Activated CD4-positive, alpha-beta T cell treated with anti-CD3 and anti-CD28 coated beads for 36 hours (primary cell): ENCODE data around the gene GFI1. TPM values are rescaled to one million over a fixed set of nuclear protein-coding genes. Genes with fewer than 3 reads are reported as not detected.

ENCODE experiments used
- ATAC-seq: fragments of 200-7000 bp; cut with Tn5 transposase; one replicate; pipeline ENCODE4 v1.10.0; 2021; ENCODE audit warnings: mild to moderate bottlenecking, moderate library complexity
- CTCF ChIA-PET: fragments of 350-600 bp; sonication (Branson Sonifier 250); formaldehyde crosslinking; loops from one replicate; lab custom pipeline; 2021; ENCODE audit warnings: antibody characterized with exemption; lab: Charles Lee
- POLR2A ChIA-PET: fragments of 350-600 bp; sonication (Branson Sonifier 250); formaldehyde crosslinking; loops from one replicate; lab custom pipeline; 2021; ENCODE audit warnings: antibody characterized with exemption, inconsistent platforms; lab: Charles Lee
- DNase-seq: peaks from one replicate; pipeline ENCODE4 v3.0.0-alpha.2; 2020
- H3K27ac Mint-ChIP-seq: one replicate; pipeline ENCODE4 v1.8.0; 2021; ENCODE audit warnings: mixed read lengths
- H3K27me3 Mint-ChIP-seq: one replicate; pipeline ENCODE4 v1.8.0; 2021; ENCODE audit warnings: mixed read lengths
- H3K36me3 Mint-ChIP-seq: one replicate; pipeline ENCODE4 v1.8.0; 2021; ENCODE audit warnings: low read depth, mixed read lengths
- H3K4me1 Mint-ChIP-seq: one replicate; pipeline ENCODE4 v1.8.0; 2021; ENCODE audit warnings: mixed read lengths
- H3K4me3 Mint-ChIP-seq: one replicate; pipeline ENCODE4 v1.8.0; 2021; ENCODE audit warnings: mild to moderate bottlenecking, moderate library complexity, mixed read lengths
- H3K9me3 Mint-ChIP-seq: one replicate; pipeline ENCODE4 v1.8.0; 2021; ENCODE audit warnings: low read depth, mixed read lengths
- intact Hi-C, 2 experiments: fragments of 100-400 bp; cut with DNase I in 1 of 2; cut with micrococcal nuclease in 1 of 2; formaldehyde crosslinking; loops; one replicate each; pipeline versions ENCODE4 v1.14.2 to v1.15.1; 2022 to 2024; cut with DNase I, micrococcal nuclease
- total RNA-seq, 2 experiments: library from RNA; stranded (reverse); gene quantifications; one replicate each; pipeline ENCODE4 v1.2.3, GENCODE V29; 2021

GFI1 gene
- total RNA-seq, 2 experiments from 2014 or later = 47.7 to 53.7 TPM

- intact Hi-C loops = loop anchor here in 1 of 2 experiments (2.0 kb wide), 1 partner anchor 14 kb away; no protein-coding TSS in a partner anchor
- Mint-ChIP-seq H3K4me1 (peaks cover 40% of the 10 kb centered on the region), H3K36me3 (peaks cover 21% of the 10 kb centered on the region), H3K4me3 (no peak overlapping the region), H3K27me3 (no peaks in the 10 kb centered on the region), H3K27ac (peak overlapping the region; percentile 60), H3K9me3 (no peaks in the 10 kb centered on the region)
- ATAC-seq (peak; percentile 31), DNase-seq (no peak)
- ChIA-PET POLR2A (no interaction called here), CTCF (interaction anchor here (0.6 to 1.1 kb wide), 3 partner anchors 15 to 936 kb away, joined by 3 to 5 read pairs (median 3); no protein-coding TSS in a partner anchor)
Measured at GRCh38 chr1:92505015-92505692, 18.4 kb upstream of the GFI1 start.

GRCh38 chr1:92504291-92505014, 17.7 kb upstream of the GFI1 start:
- ChIA-PET CTCF (interaction anchor here (0.6 to 0.9 kb wide), 3 partner anchors 19 to 935 kb away, joined by 3 read pairs; no protein-coding TSS in a partner anchor), POLR2A (interaction anchor here (0.7 kb wide), 1 partner anchor 11 kb away, joined by 3 read pairs; no protein-coding TSS in a partner anchor)
- H3K4me1 Mint-ChIP-seq = peaks cover 40% of the 10 kb centered on the region
- no peak overlapping the region for H3K4me3 Mint-ChIP-seq
- H3K36me3 Mint-ChIP-seq = peaks cover 15% of the 10 kb centered on the region
- H3K27me3 Mint-ChIP-seq = no peaks in the 10 kb centered on the region
- no peak for DNase-seq
- H3K9me3 Mint-ChIP-seq = no peaks in the 10 kb centered on the region
- intact Hi-C loops = loop anchor here (1.0 to 5.0 kb wide), 3 partner anchors 14 to 33 kb away; no protein-coding TSS in a partner anchor
- H3K27ac Mint-ChIP-seq = peak overlapping the region; percentile 60
- ATAC-seq = peak; percentile 38

- ChIA-PET CTCF (interaction anchor here (0.8 to 0.9 kb wide), 4 partner anchors 12 to 22 kb away, joined by 3 to 6 read pairs (median 3); no protein-coding TSS in a partner anchor), POLR2A (interaction anchor here (0.7 kb wide), 1 partner anchor 11 kb away, joined by 3 read pairs; no protein-coding TSS in a partner anchor)
- intact Hi-C loops = loop anchor here (1.0 to 5.0 kb wide), 4 partner anchors 15 to 33 kb away; partner anchors contain the start of gene GFI1 (in 1 of the 2)
- H3K9me3 Mint-ChIP-seq = no peaks in the 10 kb centered on the region
- no peaks in the 10 kb centered on the region for H3K27me3 Mint-ChIP-seq
- H3K4me1 Mint-ChIP-seq = peaks cover 40% of the 10 kb centered on the region
- H3K36me3 Mint-ChIP-seq = peaks cover 12% of the 10 kb centered on the region
- no peak overlapping the region for H3K4me3 Mint-ChIP-seq
- H3K27ac Mint-ChIP-seq = no peak overlapping the region
- ATAC-seq (no peak), DNase-seq (no peak)
Measured at GRCh38 chr1:92503926-92504285, 17.2 kb upstream of the GFI1 start.

GRCh38 chr1:92503043-92503925, 16.6 kb upstream of the GFI1 start:
- Mint-ChIP-seq H3K27ac (no peak overlapping the region), H3K4me3 (no peak overlapping the region), H3K27me3 (no peaks in the 10 kb centered on the region), H3K9me3 (no peaks in the 10 kb centered on the region), H3K36me3 (peaks cover 10% of the 10 kb centered on the region), H3K4me1 (peaks cover 40% of the 10 kb centered on the region)
- ChIA-PET POLR2A (interaction anchor here (0.7 kb wide), 1 partner anchor 12 kb away, joined by 3 read pairs; no protein-coding TSS in a partner anchor), CTCF (interaction anchor here (0.8 to 0.9 kb wide), 4 partner anchors 13 to 22 kb away, joined by 3 to 6 read pairs (median 3); no protein-coding TSS in a partner anchor)
- no peak for ATAC-seq
- no peak for DNase-seq
- intact Hi-C loops = loop anchor here in 1 of 2 experiments (2.0 to 5.0 kb wide), 2 partner anchors 16 to 34 kb away; partner anchors contain the start of gene GFI1

- Mint-ChIP-seq H3K36me3 (peaks cover 7% of the 10 kb centered on the region), H3K4me1 (peaks cover 40% of the 10 kb centered on the region), H3K4me3 (no peak overlapping the region), H3K27me3 (no peaks in the 10 kb centered on the region), H3K9me3 (no peaks in the 10 kb centered on the region), H3K27ac (peak overlapping the region; percentile 55)
- intact Hi-C loops = loop anchor here in 1 of 2 experiments (2.0 to 5.0 kb wide), 2 partner anchors 15 to 35 kb away; partner anchors contain the start of gene GFI1
- CTCF ChIA-PET = no interaction called here
- ATAC-seq = peak; percentile 65
- DNase-seq = no peak
- POLR2A ChIA-PET = no interaction called here
Measured at GRCh38 chr1:92502247-92502646, 15.5 kb upstream of the GFI1 start.

- Mint-ChIP-seq H3K36me3 (no peaks in the 10 kb centered on the region), H3K4me1 (peaks cover 44% of the 10 kb centered on the region), H3K9me3 (no peaks in the 10 kb centered on the region), H3K4me3 (no peak overlapping the region), H3K27me3 (no peaks in the 10 kb centered on the region), H3K27ac (no peak overlapping the region)
- DNase-seq = no peak
- no peak for ATAC-seq
- CTCF ChIA-PET = interaction anchor here (0.9 to 1.3 kb wide), 3 partner anchors 10 to 80 kb away, joined by 3 to 4 read pairs (median 3); partner anchors contain the start of gene GFI1
- intact Hi-C loops = loop anchor here in 1 of 2 experiments (5.0 kb wide), 1 partner anchor 37 kb away; no protein-coding TSS in a partner anchor
- POLR2A ChIA-PET = no interaction called here
Measured at GRCh38 chr1:92500552-92500951, 13.8 kb upstream of the GFI1 start.

- POLR2A ChIA-PET = no interaction called here
- ATAC-seq = peak; percentile 42
- DNase-seq = no peak
- Mint-ChIP-seq H3K36me3 (no peaks in the 10 kb centered on the region), H3K27me3 (no peaks in the 10 kb centered on the region), H3K4me1 (peaks cover 31% of the 10 kb centered on the region), H3K9me3 (no peaks in the 10 kb centered on the region), H3K4me3 (no peak overlapping the region), H3K27ac (no peak overlapping the region)
- CTCF ChIA-PET = no interaction called here
- intact Hi-C loops = no loop called here
Measured at GRCh38 chr1:92495392-92496063, 8.8 kb upstream of the GFI1 start.

- no peak for DNase-seq
- Mint-ChIP-seq H3K4me1 (peaks cover 31% of the 10 kb centered on the region), H3K27ac (no peak overlapping the region), H3K36me3 (no peaks in the 10 kb centered on the region), H3K9me3 (no peaks in the 10 kb centered on the region), H3K27me3 (no peaks in the 10 kb centered on the region), H3K4me3 (no peak overlapping the region)
- CTCF ChIA-PET = no interaction called here
- POLR2A ChIA-PET = interaction anchor here (0.6 to 1.5 kb wide), 2 partner anchors 9 to 83 kb away, joined by 5 to 7 read pairs; no protein-coding TSS in a partner anchor
- no peak for ATAC-seq
- intact Hi-C loops = no loop called here
Measured at GRCh38 chr1:92494485-92495141, 7.9 kb upstream of the GFI1 start.

- no peak for DNase-seq
- Mint-ChIP-seq H3K9me3 (no peaks in the 10 kb centered on the region), H3K4me1 (peaks cover 44% of the 10 kb centered on the region), H3K27me3 (no peaks in the 10 kb centered on the region), H3K4me3 (no peak overlapping the region), H3K36me3 (peaks cover 3% of the 10 kb centered on the region), H3K27ac (no peak overlapping the region)
- intact Hi-C loops = no loop called here
- POLR2A ChIA-PET = interaction anchor here (1.5 kb wide), 1 partner anchor 8 kb away, joined by 5 read pairs; no protein-coding TSS in a partner anchor
- CTCF ChIA-PET = interaction anchor here (1.4 kb wide), 1 partner anchor 16 kb away, joined by 3 read pairs; no protein-coding TSS in a partner anchor
- no peak for ATAC-seq
Measured at GRCh38 chr1:92493139-92493538, 6.4 kb upstream of the GFI1 start.
